LNCaP clone FGC (cell line): Measurements from ENCODE around the gene CYP26A1.

Experiments
- DNase-seq: peaks from one replicate; pipeline ENCODE4 v3.0.0-alpha.2; 2011; ENCODE audit warnings: low read depth
- H3K4me3 ChIP-seq: 2 replicates; pipeline ENCODE4 v1.5.1; 2011; ENCODE audit warnings: mild to moderate bottlenecking, low read depth, low read length, control low read depth
- TF ChIP-seq, protein P1 (sequence below): IDR thresholded peaks from 2 replicates; pipeline ENCODE4 v1.5.1; 2012; ENCODE audit warnings: mild to moderate bottlenecking; ENCODE audit not compliant: control insufficient read depth, insufficient read depth; ENCODE audit errors: extremely low read depth

Gene CYP26A1

GRCh38 chr10:93123766-93124165 is 50.1 kb downstream of the CYP26A1 start:
- H3K4me3 ChIP-seq: no peak overlapping the region
- DNase-seq: no peak
- TF ChIP-seq, protein P1, sequence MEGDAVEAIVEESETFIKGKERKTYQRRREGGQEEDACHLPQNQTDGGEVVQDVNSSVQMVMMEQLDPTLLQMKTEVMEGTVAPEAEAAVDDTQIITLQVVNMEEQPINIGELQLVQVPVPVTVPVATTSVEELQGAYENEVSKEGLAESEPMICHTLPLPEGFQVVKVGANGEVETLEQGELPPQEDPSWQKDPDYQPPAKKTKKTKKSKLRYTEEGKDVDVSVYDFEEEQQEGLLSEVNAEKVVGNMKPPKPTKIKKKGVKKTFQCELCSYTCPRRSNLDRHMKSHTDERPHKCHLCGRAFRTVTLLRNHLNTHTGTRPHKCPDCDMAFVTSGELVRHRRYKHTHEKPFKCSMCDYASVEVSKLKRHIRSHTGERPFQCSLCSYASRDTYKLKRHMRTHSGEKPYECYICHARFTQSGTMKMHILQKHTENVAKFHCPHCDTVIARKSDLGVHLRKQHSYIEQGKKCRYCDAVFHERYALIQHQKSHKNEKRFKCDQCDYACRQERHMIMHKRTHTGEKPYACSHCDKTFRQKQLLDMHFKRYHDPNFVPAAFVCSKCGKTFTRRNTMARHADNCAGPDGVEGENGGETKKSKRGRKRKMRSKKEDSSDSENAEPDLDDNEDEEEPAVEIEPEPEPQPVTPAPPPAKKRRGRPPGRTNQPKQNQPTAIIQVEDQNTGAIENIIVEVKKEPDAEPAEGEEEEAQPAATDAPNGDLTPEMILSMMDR: no peak

GRCh38 chr10:93124580-93125318 is 51.1 kb downstream of the CYP26A1 start:
- no peak for DNase-seq
- TF ChIP-seq, protein P1: no peak
- no peak overlapping the region for H3K4me3 ChIP-seq

DNA sequence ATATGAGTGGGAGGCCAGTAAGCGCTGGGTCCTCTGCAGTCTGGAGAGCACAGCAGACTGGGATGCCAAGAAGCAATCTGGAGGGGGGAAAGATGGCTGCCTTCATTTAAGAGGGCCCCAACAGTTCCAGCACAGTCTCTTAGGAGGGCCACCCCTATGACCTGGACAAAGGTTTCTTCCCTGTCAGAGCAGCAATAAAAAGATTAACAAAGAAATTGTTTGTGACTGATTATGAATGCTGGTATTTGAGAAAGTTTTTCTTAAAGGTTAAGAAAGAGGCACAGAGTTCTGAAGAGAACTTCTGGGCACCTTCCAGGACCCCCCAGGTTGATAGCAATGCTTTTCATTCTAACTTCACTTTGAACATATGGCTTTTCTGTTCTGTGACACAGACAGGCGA is 52.3 kb downstream of the CYP26A1 start:
- H3K4me3 ChIP-seq: no peak overlapping the region
- TF ChIP-seq, protein P1: no peak

DNA sequence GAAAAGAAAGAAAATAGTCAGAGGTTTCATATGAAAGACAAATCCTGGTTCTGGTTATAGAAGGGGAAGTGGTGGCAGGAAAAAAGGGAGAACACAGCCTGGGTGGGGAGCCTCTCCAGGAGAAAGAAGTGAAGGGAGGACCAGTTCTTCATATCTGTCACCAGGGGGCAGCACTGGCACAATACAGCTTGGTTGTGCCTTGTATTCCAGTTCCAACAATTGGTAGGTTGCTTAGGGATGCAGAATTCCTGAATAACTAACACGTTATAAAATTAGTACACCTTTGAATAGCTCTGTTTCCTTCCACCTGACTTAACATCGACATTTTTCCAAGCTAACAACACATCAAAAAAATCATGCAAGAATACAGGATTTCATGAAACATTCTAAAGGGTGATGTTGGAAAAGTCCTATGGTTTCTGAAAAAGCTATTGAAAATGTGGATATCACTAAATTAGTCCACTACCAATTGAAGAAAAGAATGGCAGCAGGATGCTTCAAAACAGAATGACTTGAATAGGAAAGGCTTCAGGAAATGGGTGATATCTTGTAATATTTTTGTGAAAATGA is 52.9 kb downstream of the CYP26A1 start:
- TF ChIP-seq, protein P1: peak; percentile 31; the same call in 1 of the 2 replicates
- no peak overlapping the region for H3K4me3 ChIP-seq
- DNase-seq: no peak

More for the DNA sequence above, 52.3 kb downstream of the CYP26A1 start:
- no peak for DNase-seq
